ENCODE results near the gene TAC3.
"Not testable (repeated sequence)": the region's sequence is repeated elsewhere in the genome, so short reads cannot be mapped to it uniquely, and the experiment has no call there.

- not testable (repeated sequence) for TF ChIP-seq FOS (IDR thresholded peaks at IDR 0.05; ENCODE audit: borderline replicate concordance, insufficient read depth, low read length); POLR2AphosphoS5 (IDR thresholded peaks at IDR 0.05; ENCODE audit: insufficient read depth, low read depth, low read length)
- TF ChIP-seq, protein P1, sequence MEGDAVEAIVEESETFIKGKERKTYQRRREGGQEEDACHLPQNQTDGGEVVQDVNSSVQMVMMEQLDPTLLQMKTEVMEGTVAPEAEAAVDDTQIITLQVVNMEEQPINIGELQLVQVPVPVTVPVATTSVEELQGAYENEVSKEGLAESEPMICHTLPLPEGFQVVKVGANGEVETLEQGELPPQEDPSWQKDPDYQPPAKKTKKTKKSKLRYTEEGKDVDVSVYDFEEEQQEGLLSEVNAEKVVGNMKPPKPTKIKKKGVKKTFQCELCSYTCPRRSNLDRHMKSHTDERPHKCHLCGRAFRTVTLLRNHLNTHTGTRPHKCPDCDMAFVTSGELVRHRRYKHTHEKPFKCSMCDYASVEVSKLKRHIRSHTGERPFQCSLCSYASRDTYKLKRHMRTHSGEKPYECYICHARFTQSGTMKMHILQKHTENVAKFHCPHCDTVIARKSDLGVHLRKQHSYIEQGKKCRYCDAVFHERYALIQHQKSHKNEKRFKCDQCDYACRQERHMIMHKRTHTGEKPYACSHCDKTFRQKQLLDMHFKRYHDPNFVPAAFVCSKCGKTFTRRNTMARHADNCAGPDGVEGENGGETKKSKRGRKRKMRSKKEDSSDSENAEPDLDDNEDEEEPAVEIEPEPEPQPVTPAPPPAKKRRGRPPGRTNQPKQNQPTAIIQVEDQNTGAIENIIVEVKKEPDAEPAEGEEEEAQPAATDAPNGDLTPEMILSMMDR (IDR thresholded peaks at IDR 0.05; ENCODE audit: extremely low read depth in 1 of 2, insufficient read depth in 1 of 2, low read depth in 1 of 2, low read length in 2 of 2): not testable (repeated sequence)
Observed at GRCh38 chr12:56977361-56977760, 39.0 kb downstream of the TAC3 start.

All from endothelial cell of umbilical vein (primary cell).